RPMI8226 (cell line): ENCODE data around the gene PAK1.
"Not testable (repeated sequence)": the region's sequence is repeated elsewhere in the genome, so short reads cannot be mapped to it uniquely, and the experiment has no call there.

ENCODE experiments used
- DNase-seq: peaks from one replicate; pipeline ENCODE4 v3.0.0-alpha.2; 2015

Gene PAK1

GRCh38 chr11:77400775-77401449 is 73.0 kb downstream of the PAK1 start:
- no peak for DNase-seq

- DNase-seq = no peak
Measured at GRCh38 chr11:77400271-77400670, 73.6 kb downstream of the PAK1 start.

- no peak for DNase-seq
Measured at GRCh38 chr11:77397631-77398030, 76.3 kb downstream of the PAK1 start.

GRCh38 chr11:77396911-77397310 is 77.0 kb downstream of the PAK1 start:
- DNase-seq = no peak

- no peak for DNase-seq
Measured at GRCh38 chr11:77396305-77396704, 77.6 kb downstream of the PAK1 start.

- DNase-seq = no peak
Measured at GRCh38 chr11:77395460-77396173, 78.3 kb downstream of the PAK1 start.

- no peak for DNase-seq
Measured at GRCh38 chr11:77392842-77393241, 81.1 kb downstream of the PAK1 start.

- DNase-seq = no peak
Measured at GRCh38 chr11:77387701-77388100, 86.2 kb downstream of the PAK1 start.

GRCh38 chr11:77386178-77386577 is 87.7 kb downstream of the PAK1 start:
- DNase-seq = no peak

- DNase-seq = not testable (repeated sequence)
Measured at GRCh38 chr11:77385255-77385771, 88.6 kb downstream of the PAK1 start.

GRCh38 chr11:77384571-77384970 is 89.3 kb downstream of the PAK1 start:
- no peak for DNase-seq

- not testable (repeated sequence) for DNase-seq
Measured at GRCh38 chr11:77383349-77383748, 90.5 kb downstream of the PAK1 start.

GRCh38 chr11:77381729-77382665 is 91.9 kb downstream of the PAK1 start:
- DNase-seq = no peak

- no peak for DNase-seq
Measured at GRCh38 chr11:77379934-77380333, 94.0 kb downstream of the PAK1 start.

- no peak for DNase-seq
Measured at GRCh38 chr11:77379253-77379652, 94.6 kb downstream of the PAK1 start.

GRCh38 chr11:77377734-77378133 is 96.2 kb downstream of the PAK1 start:
- DNase-seq = no peak

- DNase-seq = no peak
Measured at GRCh38 chr11:77375107-77375506, 98.8 kb downstream of the PAK1 start.

- no peak for DNase-seq
Measured at GRCh38 chr11:77374611-77375031, 99.3 kb downstream of the PAK1 start.

GRCh38 chr11:77374108-77374507 is 99.8 kb downstream of the PAK1 start:
- DNase-seq = no peak

GRCh38 chr11:77372726-77373125 is 101.2 kb downstream of the PAK1 start:
- DNase-seq = no peak

- DNase-seq = no peak
Measured at GRCh38 chr11:77371646-77372045, 102.2 kb downstream of the PAK1 start.

GRCh38 chr11:77370217-77370616 is 103.7 kb downstream of the PAK1 start:
- DNase-seq = no peak

- DNase-seq = no peak
Measured at GRCh38 chr11:77361184-77361583, 112.7 kb downstream of the PAK1 start.
